SJSA1 (cell line): ENCODE data around the gene MICALL1. TPM values are rescaled to one million over a fixed set of nuclear protein-coding genes. Genes with fewer than 3 reads are reported as not detected.

Source experiments
- DNase-seq, 2 experiments: peaks; one replicate each; pipeline ENCODE4 v3.0.0-alpha.2; 2015 to 2020; ENCODE audit warnings: low spot score in 2 of 2, low read depth in 1 of 2
- H3K27ac ChIP-seq: fragments of 250-450 bp; sonication (Bioruptor Pico); 2 replicates; pipeline ENCODE4 v1.5.1; 2020; ENCODE audit warnings: mild to moderate bottlenecking, moderate library complexity
- H3K27me3 ChIP-seq: fragments of 250-450 bp; sonication (Bioruptor Pico); replicated peaks from 2 replicates; pipeline ENCODE4 v1.5.1; 2020; ENCODE audit warnings: mild to moderate bottlenecking, moderate library complexity
- H3K36me3 ChIP-seq: fragments of 250-450 bp; sonication (Bioruptor Pico); 2 replicates; pipeline ENCODE4 v1.5.1; 2020; ENCODE audit warnings: mild to moderate bottlenecking
- H3K4me1 ChIP-seq: fragments of 250-450 bp; sonication (Bioruptor Pico); replicated peaks from 2 replicates; pipeline ENCODE4 v1.6.1; 2021; ENCODE audit warnings: mild to moderate bottlenecking
- H3K4me3 ChIP-seq: fragments of 250-450 bp; sonication (Bioruptor Pico); 2 replicates; pipeline ENCODE4 v1.5.1; 2020; ENCODE audit warnings: mild to moderate bottlenecking
- H3K9me3 ChIP-seq: fragments of 250-450 bp; sonication (Bioruptor Pico); replicated peaks from 2 replicates; pipeline ENCODE4 v1.5.1; 2020; ENCODE audit warnings: mild to moderate bottlenecking
- total RNA-seq: library from RNA; depleted of rRNA; stranded (reverse); fragments of >200 nt; shearing (Covaris generic); gene quantifications from 2 replicates; pipeline ENCODE4 v1.2.3, GENCODE V29; 2014; rRNA removed

The MICALL1 gene
- total RNA-seq: 37.8 and 61.1 TPM in 2 replicates

DNA sequence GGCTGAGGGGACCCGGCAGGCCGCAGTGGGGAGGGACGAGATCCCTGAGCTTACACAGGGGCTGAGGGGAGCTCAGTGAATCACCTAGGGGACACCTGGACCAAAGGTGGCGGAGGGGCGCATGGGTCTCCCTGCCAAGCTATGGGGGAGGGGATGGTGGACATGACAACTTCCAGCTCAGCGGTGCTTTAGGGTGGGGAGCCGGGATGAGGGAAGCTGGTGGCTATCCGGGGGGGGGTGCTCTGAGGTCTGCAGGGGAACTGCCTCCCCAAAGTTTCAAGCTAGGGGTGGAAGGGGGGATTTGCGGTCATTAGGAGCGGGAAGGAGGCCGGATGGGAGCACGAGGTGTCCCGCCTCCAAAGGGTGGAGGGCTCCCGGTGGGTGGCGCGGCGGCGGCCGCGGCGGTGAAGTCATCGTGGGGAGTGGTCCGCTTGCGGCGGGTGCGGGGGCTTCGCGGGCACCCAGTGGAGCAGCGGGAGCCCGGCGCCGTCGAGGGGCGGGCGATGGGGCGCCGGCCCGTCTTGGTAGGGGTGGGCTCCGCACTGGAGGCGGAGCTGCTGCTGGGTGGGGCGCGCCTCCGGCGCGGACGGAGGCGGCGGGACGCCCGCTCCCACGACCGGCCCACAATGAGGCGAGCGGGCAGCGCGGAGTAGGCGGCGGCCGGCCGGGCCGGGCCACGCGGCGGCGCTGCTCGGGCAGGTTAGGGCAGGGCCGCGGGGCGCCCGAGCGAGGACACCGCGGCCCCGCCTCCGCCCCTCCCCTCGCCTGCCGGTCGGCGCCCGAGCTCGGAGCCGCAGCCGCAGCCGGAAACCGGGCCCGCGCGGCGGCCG lies at the start of gene MICALL1:
Gene MICALL1, plus strand, starts transcription at position 764 of the 830 bp plus-strand sequence. CDS start 126 bp downstream, outside the sequence.
- no peaks in the 10 kb centered on the region for H3K9me3 ChIP-seq
- H3K27ac ChIP-seq: peak within 1 kb of the TSS; percentile 99
- peak; percentile 84 to 87 for DNase-seq
- peak within 1 kb of the TSS; percentile 97 for H3K4me3 ChIP-seq
- H3K27me3 ChIP-seq: no peaks in the 10 kb centered on the region
- peaks cover 39% of the 10 kb centered on the region for H3K4me1 ChIP-seq
- H3K36me3 ChIP-seq: peaks cover 36% of the 10 kb centered on the region

GRCh38 chr22:37860796-37861421 lies 45.2 kb upstream of the MICALL1 start:
- no peak for DNase-seq
- H3K4me3 ChIP-seq: no peak overlapping the region
- no peaks in the 10 kb centered on the region for H3K27me3 ChIP-seq
- no peaks in the 10 kb centered on the region for H3K9me3 ChIP-seq
- peaks cover 9% of the 10 kb centered on the region for H3K4me1 ChIP-seq
- no peak overlapping the region for H3K27ac ChIP-seq
- H3K36me3 ChIP-seq: peaks cover 91% of the 10 kb centered on the region

- peaks cover 9% of the 10 kb centered on the region for H3K4me1 ChIP-seq
- no peaks in the 10 kb centered on the region for H3K27me3 ChIP-seq
- H3K9me3 ChIP-seq: no peaks in the 10 kb centered on the region
- no peak for DNase-seq
- no peak overlapping the region for H3K4me3 ChIP-seq
- H3K36me3 ChIP-seq: peaks cover 90% of the 10 kb centered on the region
- no peak overlapping the region for H3K27ac ChIP-seq
These were observed 43.3 kb upstream of the MICALL1 start for GRCh38 chr22:37862570-37863325.

- no peak for DNase-seq
- H3K36me3 ChIP-seq: peaks cover 86% of the 10 kb centered on the region
- no peak overlapping the region for H3K27ac ChIP-seq
These were observed 40.6 kb upstream of the MICALL1 start for GRCh38 chr22:37865510-37865909.

DNA sequence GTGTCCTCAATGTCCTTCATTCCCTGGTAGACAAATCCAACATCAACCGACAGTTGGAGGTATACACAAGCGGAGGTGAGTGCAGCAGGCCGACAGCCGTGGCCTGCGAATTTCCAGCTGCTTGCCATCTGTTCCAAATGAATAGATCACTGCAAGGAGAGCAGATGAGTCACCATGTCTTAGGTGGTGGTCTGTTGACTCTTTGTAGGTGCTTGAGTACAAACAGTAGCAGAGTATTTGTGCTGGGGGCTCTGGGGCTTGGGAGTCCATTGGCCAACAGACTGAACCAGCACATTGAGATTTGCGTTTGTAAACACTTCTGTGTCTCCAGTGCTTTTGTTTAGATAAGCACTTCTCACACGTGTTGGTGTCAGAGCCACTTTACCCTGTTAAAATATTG lies 35.8 kb upstream of the MICALL1 start:
- Histone ChIP-seq H3K4me3 (no peak overlapping the region), H3K4me1 (peaks cover 20% of the 10 kb centered on the region), H3K27me3 (no peaks in the 10 kb centered on the region), H3K9me3 (no peaks in the 10 kb centered on the region), H3K27ac (no peak overlapping the region; the same call in 1 of the 2 replicates), H3K36me3 (peaks cover 88% of the 10 kb centered on the region)
- peak; percentile 60 to 72 for DNase-seq

More at GRCh38 chr22:37865510-37865909, 40.6 kb upstream of the MICALL1 start:
- H3K9me3 ChIP-seq: no peaks in the 10 kb centered on the region
- H3K4me3 ChIP-seq: no peak overlapping the region
- H3K4me1 ChIP-seq: peaks cover 26% of the 10 kb centered on the region
- no peaks in the 10 kb centered on the region for H3K27me3 ChIP-seq

DNA sequence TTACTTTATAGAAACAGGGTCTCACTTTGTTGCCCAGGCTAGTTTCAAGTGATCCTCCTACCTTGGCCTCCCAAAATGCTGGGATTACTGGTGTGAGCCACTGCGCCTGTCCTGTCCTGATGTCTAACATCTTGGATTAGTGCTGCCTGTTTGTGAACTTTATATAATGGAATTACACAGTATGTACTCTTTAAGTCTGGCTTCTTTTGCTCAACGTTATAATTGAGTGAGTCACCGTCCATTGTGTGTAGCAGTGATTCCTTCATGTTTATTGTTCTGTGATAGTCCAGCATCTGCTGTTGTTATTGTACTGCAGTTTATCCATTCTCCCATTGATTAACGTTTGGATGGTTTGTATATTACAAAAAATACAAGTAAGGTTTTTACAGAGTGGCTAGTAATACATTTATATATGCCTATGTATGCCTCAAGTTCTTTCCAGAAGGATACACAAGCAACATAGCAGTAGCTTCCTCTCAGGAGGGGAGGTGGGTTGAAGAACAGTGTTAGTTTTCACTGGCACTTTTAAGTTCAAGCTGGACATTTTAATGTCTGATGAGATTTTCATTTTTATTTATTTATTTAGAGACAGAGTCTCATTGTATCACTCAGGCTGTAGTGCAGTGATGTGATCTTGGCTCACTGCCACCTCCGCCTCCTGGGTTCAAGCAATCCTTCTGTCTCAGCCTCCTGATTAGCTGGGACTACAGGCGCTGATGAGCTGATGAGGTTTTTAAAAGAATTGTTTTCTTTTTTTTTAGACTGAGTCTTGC lies 25.2 kb upstream of the MICALL1 start:
- Histone ChIP-seq H3K9me3 (no peaks in the 10 kb centered on the region), H3K36me3 (peaks cover 82% of the 10 kb centered on the region), H3K27me3 (no peaks in the 10 kb centered on the region), H3K4me1 (peaks cover 16% of the 10 kb centered on the region), H3K27ac (no peak overlapping the region), H3K4me3 (no peak overlapping the region)
- peak in 1 of 2 experiments; percentile 62 for DNase-seq

DNA sequence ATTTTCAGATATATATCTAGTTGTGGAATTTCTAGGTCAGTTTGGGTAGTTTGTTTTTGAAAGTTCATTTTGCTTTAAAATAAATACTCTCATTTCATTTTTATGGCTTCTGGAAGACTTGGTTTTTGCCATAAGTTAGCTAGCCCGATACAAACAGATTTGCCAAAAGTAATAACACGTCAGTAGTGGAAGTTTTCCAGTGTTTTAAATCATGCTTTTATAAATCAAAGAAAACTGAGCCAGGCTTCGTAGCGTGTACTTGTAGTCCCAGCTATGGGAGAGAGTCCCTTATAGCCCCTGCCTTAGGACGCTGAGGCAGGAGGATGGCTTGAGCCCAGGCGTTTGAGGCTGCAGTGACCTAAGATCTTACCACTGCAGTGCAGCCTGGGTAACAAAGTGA lies 21.7 kb upstream of the MICALL1 start:
- Histone ChIP-seq H3K9me3 (no peaks in the 10 kb centered on the region), H3K27me3 (no peaks in the 10 kb centered on the region), H3K4me3 (no peak overlapping the region), H3K27ac (no peak overlapping the region), H3K36me3 (peaks cover 73% of the 10 kb centered on the region), H3K4me1 (peaks cover 35% of the 10 kb centered on the region)
- no peak for DNase-seq

DNA sequence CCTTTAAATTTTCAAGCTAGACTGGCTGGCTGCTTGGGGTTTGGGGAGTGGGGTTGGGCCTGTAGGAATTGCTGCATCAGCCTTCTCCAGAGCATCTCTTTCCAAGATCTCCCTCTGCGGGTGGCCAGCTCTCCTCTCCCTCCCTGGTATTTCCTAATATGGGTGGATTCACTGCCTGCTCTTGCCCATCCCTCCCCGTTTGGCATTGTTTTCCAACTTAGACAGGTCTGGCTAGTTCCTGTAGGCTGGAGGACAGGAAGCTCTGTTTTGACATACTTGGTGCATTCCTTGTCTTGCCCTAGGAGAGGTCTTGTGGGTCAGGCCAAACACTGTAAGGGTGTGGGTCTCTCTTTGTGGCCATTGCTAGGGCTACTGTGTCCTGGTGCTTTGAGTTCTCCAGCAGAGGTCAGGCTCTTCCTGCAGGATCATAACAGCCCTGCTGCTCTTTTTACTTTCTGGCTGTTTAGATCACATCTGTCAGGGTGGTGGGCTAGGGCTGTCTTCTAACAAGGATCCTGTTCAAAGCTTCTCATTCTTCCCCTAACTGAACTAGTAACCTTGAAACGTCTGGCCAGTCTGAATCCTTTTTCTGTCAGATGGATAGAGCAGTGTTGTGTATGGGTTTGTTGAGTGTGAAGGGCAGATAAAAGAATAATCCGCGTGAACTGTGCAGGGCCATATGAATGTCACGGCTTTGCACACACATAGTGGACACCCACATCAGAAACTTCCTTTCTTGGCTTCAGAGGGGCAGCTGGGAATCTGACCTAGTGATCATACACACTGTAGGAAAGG lies 18.3 kb upstream of the MICALL1 start:
- Histone ChIP-seq H3K4me3 (no peak overlapping the region), H3K4me1 (peaks cover 19% of the 10 kb centered on the region), H3K9me3 (no peaks in the 10 kb centered on the region), H3K27me3 (no peaks in the 10 kb centered on the region), H3K27ac (peak overlapping the region; percentile 57), H3K36me3 (peaks cover 70% of the 10 kb centered on the region)
- peak; percentile 95 for DNase-seq

DNA sequence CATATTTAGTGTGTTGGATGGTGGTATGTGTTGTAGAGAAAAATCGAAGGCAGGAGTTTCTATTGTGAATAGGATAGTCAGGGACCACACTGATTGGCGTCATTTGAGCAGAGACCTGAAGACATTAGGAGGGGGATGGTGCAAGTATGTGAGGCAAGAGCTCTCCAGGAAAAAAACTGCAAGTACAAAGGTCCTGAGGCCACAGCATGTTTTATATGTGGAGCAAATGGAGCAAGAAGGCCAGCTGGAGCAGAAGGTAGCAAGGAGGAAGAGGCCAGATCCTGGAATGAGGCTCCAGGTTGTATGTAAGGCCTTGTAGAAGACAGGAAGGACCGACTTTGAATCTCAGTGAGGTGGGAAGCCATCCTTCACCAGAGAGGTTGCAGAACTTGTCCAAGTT lies 14.2 kb upstream of the MICALL1 start:
- DNase-seq: no peak
- Histone ChIP-seq H3K4me3 (no peak overlapping the region), H3K9me3 (no peaks in the 10 kb centered on the region), H3K4me1 (peaks cover 17% of the 10 kb centered on the region), H3K36me3 (peaks cover 51% of the 10 kb centered on the region), H3K27ac (no peak overlapping the region), H3K27me3 (no peaks in the 10 kb centered on the region)

DNA sequence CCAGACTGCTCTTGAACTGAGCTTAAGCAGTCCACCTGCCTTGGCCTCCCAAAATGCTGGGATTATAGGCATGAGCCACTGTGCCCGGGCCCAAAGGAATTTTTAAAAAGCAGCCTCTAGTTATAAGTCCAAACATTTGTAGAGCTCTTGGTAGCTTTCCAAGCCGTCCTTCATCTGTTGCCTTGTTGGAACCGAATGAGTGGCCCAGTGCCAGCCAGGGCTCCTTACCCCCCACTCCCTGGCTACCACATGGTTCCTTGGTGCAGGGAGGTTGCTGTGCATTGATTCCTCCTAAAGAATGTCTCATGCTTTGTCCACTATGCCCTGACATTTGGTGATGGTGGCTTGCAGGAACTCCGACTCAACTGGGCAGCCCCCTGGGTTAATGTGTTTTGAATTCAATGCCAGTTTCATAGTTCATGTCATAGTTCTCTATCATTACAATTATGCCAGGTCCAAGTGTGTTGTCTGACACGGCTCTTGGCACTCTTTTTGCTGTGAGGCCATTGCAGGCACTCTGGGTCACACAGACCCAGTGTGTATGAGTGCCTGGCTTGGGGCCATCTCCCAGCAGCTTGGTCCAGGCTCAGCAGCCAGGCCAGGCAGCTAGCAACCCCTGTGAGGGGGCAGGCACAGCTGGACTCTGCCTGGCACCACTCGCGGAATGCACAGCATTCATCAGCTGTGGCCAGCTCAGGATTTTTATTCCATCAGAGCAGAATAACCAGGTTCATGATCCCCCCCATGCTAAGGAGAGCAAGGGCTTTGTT lies 13.3 kb upstream of the MICALL1 start:
- Histone ChIP-seq H3K4me1 (peaks cover 13% of the 10 kb centered on the region), H3K27me3 (no peaks in the 10 kb centered on the region), H3K4me3 (no peak overlapping the region), H3K27ac (no peak overlapping the region), H3K9me3 (no peaks in the 10 kb centered on the region), H3K36me3 (peaks cover 50% of the 10 kb centered on the region)
- DNase-seq: no peak

DNA sequence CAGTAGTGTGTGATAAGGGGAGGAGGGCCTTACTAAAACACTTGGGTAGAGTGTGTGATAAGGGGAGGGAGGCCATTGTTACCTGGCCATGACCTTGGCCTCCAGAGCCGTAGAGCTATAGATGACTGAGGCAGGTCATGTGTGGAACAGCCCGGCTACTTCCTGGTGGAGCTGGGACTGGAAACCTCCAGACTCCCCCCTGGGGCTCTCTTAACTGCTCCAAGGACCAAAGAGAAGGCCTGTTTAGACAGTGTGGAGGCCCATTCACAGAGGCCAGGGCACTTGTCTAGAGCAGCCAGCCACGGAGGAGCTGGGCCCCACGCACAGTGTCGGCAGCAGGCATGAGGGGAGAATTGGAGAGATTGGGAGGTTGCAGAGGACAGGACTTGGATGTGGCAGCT lies 12.5 kb upstream of the MICALL1 start:
- Histone ChIP-seq H3K27me3 (no peaks in the 10 kb centered on the region), H3K27ac (no peak overlapping the region), H3K36me3 (peaks cover 43% of the 10 kb centered on the region), H3K9me3 (no peaks in the 10 kb centered on the region), H3K4me3 (no peak overlapping the region), H3K4me1 (peaks cover 13% of the 10 kb centered on the region)
- no peak for DNase-seq
